ENCODE measurements around the gene XG. TPM values are rescaled to one million over a fixed set of nuclear protein-coding genes. Genes with fewer than 3 reads are reported as not detected.
"Not testable (repeated sequence)": the region's sequence is repeated elsewhere in the genome, so short reads cannot be mapped to it uniquely, and the experiment has no call there.

Gene XG
- not detected for polyA plus RNA-seq (2012; ENCODE audit: insufficient read depth, insufficient read length)

DNA sequence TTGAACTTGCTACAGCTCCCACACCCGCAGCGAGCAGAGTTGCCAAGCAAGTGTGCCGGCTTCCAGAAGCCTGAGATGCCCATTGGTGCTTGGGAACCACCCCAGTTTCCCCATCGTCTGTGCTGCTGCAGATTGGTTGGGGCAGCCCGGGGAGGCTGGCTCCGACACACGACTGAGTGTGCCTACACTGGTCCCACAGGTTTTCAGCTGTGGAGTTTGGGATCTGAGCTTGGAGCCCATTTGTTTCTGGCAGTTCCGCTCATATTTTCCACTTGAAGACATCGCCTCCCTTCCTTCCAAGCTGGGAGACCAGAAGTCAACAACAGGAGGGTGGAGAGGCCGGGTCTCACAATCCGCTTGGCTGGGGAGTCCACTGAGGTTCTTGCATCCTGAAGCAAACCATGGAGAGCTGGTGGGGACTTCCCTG lies at the start of gene XG:
Gene XG, plus strand, starts transcription at position 167 of the 427 bp plus-strand sequence. Its CDS starts 235 bp downstream, at position 402.
- H3K4me3 ChIP-seq (ENCODE audit: low read length); DNase-seq (ENCODE audit: low read depth, low spot score): not testable (repeated sequence)

DNA sequence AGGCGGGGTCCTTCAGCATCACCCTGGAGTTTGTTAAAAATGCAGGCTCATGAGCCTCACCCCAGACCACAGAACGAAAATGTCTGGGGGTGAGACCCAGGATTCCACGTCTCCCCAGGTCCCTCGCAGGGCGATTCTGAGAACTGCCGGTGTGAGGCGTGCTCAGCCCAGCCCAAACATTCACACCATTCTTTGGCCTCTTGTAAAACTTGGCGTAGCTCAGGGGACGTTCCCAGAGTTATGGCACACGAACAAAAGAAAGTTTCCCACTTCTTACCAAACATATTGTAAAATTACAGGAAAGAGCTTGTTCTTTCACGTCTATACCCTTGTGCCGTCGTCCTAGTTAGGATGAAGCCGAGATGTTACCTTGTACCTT lies 47.9 kb upstream of the XG start:
- H3K4me3 ChIP-seq (ENCODE audit: low read length): peak overlapping the region; percentile 40
- no peak for DNase-seq (ENCODE audit: low read depth, low spot score)

- peak overlapping the region; percentile 4; the same call in 1 of the 2 replicates for H3K4me3 ChIP-seq (ENCODE audit: low read length)
- DNase-seq (ENCODE audit: low read depth, low spot score): no peak
Observed at GRCh38 chrX:2705046-2705832, 46.6 kb upstream of the XG start.

- H3K4me3 ChIP-seq (ENCODE audit: low read length): peak overlapping the region; percentile 32
- peak; percentile 97 for DNase-seq (ENCODE audit: low read depth, low spot score)
Observed at GRCh38 chrX:2707334-2707760, 44.5 kb upstream of the XG start.

DNA sequence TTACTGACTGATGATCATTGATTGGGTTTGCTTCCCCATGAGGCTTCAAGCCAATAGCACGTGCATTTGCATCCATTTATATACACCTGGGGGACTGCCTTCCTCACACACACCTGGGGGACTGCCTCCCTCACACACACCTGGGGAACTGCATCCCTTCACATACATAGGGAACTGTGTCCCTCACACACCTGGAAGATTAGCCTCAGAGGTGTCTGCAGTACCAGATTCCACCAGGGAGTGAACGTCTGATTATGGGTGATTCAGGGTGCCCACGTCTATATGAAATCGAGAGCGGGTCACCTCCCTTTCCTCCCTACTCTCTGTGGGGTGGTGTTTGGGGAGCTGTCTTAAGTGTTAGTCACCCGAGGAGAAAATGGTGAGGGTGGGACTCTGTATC lies 43.8 kb upstream of the XG start:
- H3K4me3 ChIP-seq (ENCODE audit: low read length): peak overlapping the region; percentile 5

DNA sequence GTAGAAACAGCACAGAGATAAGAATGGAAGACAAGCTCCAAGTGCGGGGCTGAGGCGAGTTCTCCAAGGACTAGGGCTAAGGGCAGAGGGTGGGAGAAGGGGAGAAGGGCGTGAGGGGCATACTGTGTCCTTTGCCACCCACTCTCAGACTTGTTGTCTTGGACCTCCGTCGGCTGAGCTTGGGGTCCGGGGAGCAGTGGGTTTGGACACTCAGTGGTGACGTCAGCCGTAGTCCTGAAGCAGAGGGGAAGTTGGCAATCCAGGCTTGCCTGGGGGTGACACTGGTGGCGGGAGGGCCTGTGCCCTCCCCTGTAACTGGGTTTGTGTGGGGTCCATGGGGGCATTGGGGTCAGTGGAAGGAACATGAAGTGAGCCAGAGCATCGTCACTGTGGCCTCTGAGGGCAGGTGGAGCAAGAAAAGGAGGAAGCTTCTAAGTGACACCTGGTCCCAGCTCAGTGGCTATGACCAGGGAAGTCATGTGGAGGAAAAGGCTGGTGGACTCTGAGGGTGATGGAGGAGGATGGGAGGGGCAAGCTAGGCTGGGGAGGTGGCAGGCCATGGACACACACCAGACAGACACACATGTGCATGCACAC lies 43.1 kb upstream of the XG start:
- no peak for DNase-seq (ENCODE audit: low read depth, low spot score)
- H3K4me3 ChIP-seq (ENCODE audit: low read length): peak overlapping the region; percentile 2; the same call in 1 of the 2 replicates

More for the DNA sequence above, 43.8 kb upstream of the XG start:
- DNase-seq (ENCODE audit: low read depth, low spot score): no peak

DNA sequence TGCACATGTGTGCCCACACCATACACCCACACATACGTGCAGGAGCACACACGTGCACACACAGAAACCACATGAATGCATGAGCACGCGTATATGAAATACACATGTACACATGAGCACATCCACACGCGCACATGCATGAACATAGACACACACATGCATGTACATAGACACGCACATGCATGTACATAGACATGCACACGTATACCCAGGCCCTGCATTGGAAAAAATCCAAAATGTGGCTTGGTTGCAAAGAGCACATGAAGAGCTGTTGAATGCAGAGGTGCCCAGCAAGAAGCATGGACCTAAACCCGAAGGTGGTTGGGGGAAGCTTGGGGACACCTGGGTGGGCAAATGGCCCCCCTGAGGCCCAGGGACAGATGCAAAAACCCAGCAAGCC lies 42.3 kb upstream of the XG start:
- H3K4me3 ChIP-seq (ENCODE audit: low read length): peak overlapping the region; percentile 45
- no peak for DNase-seq (ENCODE audit: low read depth, low spot score)

DNA sequence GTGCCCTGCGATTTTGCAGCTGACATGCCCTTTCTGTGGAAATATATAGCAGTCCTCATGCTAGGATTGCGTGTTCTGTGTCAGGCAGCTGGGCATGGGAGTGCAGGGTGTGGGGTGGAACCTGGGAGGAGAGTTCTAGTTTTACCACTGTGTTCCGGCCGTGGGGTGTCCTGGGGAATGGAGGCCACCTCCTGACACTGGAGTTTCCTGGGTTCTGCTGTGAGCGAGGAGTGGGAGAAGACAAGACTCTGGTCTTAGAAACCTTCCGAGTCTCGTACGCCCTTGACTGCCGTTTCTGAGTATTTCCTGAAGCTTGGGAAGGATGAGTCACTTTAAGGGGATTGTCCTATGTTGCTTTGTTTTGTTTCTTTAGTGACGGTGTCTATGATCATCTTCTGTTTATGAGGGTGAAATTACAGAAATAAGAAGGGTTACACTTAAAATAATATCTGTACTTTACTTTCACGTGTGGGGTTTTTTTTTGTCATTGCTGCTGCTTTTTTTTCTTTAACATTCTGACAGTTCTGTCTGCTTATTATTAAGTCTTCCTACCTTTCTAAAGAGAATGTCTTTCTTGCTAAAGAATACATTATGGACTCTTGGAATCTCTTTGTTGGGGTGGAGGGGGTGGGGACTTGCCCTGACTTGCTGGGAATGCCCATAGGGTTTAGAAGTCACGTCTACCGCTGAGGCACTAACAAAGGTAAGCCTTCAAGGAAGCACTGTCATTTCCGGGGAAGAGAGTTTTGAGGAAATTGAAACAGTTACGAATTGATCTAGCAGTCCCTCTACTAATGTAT lies 41.6 kb upstream of the XG start:
- peak overlapping the region; percentile 45 for H3K4me3 ChIP-seq (ENCODE audit: low read length)
- DNase-seq (ENCODE audit: low read depth, low spot score): no peak

GRCh38 chrX:2711441-2711840 lies 40.4 kb upstream of the XG start:
- DNase-seq (ENCODE audit: low read depth, low spot score): no peak
- H3K4me3 ChIP-seq (ENCODE audit: low read length): no peak overlapping the region

DNA sequence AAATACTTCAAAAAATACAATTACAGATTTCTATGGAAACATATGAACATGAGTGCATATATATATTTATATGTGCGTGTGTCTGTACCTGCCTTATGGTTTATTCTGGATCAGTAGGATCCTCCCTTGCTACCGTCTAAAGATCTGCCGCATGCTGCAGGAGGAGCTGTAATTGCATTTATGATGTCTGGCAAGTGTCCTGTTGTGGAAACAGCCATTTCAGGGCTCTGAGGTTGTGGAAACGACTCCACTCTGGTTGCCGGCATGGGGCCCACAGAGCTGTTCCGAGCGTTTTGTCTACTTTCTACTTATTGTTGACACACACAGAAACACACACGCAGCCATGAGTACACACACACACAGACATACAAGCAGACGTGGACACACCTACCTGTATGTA lies 39.4 kb upstream of the XG start:
- H3K4me3 ChIP-seq (ENCODE audit: low read length): peak overlapping the region; percentile 7; the same call in 1 of the 2 replicates
- DNase-seq (ENCODE audit: low read depth, low spot score): no peak

DNA sequence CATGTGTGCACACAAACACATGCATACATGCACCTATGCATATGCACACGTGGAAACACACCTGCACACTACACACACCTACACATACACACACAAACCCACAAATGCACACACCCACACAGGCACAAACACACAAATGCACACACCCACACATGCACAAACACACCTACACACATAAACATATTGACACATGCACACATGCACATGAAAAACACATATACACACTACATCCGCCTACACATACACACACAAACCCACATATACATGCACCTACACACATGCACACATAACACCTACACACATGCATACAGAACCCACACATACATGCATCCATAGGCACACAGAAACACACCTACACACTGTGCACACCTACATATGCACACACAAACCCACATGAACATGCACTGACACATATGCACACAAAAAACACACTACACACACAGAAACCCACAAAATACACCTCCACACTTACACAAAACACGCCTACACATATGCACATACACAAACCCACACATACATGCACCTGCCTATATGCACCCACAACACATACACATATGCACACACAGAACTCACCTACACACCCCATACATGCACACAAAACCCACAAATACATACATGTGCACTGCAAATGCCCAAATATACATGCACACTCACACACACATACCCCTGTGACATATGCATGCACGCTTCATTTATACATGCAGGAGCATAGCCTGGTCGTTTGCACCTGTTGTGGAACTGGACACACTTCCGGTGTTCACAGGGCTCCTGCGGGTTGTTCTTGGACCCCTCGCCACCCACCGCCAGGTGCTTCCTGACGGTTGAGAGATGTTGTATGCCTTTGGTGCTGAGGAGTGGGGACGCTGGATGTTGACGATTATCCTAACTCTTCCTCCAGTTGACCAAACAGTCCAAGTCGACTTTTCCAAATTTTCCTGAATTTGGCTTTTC lies 38.7 kb upstream of the XG start:
- H3K4me3 ChIP-seq (ENCODE audit: low read length): peak overlapping the region; percentile 30
- peak; percentile 85 for DNase-seq (ENCODE audit: low read depth, low spot score)

- no peak overlapping the region for H3K4me3 ChIP-seq (ENCODE audit: low read length)
Observed at GRCh38 chrX:2714551-2714950, 37.3 kb upstream of the XG start.

GRCh38 chrX:2715066-2715600 lies 36.7 kb upstream of the XG start:
- DNase-seq (ENCODE audit: low read depth, low spot score): no peak
- H3K4me3 ChIP-seq (ENCODE audit: low read length): no peak overlapping the region

More at GRCh38 chrX:2714551-2714950, 37.3 kb upstream of the XG start:
- DNase-seq (ENCODE audit: low read depth, low spot score): peak; percentile 65

- no peak overlapping the region for H3K4me3 ChIP-seq (ENCODE audit: low read length)
- DNase-seq (ENCODE audit: low read depth, low spot score): peak; percentile 86
Observed at GRCh38 chrX:2717312-2717711, 34.5 kb upstream of the XG start.

- H3K4me3 ChIP-seq (ENCODE audit: low read length): no peak overlapping the region
- no peak for DNase-seq (ENCODE audit: low read depth, low spot score)
Observed at GRCh38 chrX:2718821-2719220, 33.0 kb upstream of the XG start.

GRCh38 chrX:2719774-2720447 lies 31.9 kb upstream of the XG start:
- no peak overlapping the region for H3K4me3 ChIP-seq (ENCODE audit: low read length)
- no peak for DNase-seq (ENCODE audit: low read depth, low spot score)

- no peak overlapping the region for H3K4me3 ChIP-seq (ENCODE audit: low read length)
- no peak for DNase-seq (ENCODE audit: low read depth, low spot score)
Observed at GRCh38 chrX:2723286-2723879, 28.5 kb upstream of the XG start.

Measured in Jurkat, Clone E6-1 (cell line).